Hepatocyte (in vitro differentiated cells): ENCODE data around the gene ADAMTS14. TPM values are rescaled to one million over a fixed set of nuclear protein-coding genes. Genes with fewer than 3 reads are reported as not detected.

ENCODE experiments used
- DNase-seq: peaks from one replicate; pipeline ENCODE4 v3.0.0-alpha.2; 2016; ENCODE audit warnings: low spot score
- H2AFZ ChIP-seq: fragments of 200-600 bp; sonication (generic); 2 replicates; pipeline ENCODE4 v1.6.0; 2016; ENCODE audit warnings: antibody characterized with exemption, mild to moderate bottlenecking
- H3K27ac ChIP-seq: fragments of 200-600 bp; sonication (generic); 2 replicates; pipeline ENCODE4 v1.5.1; 2016; ENCODE audit warnings: mild to moderate bottlenecking
- H3K27me3 ChIP-seq: fragments of 200-600 bp; sonication (generic); 2 replicates; pipeline ENCODE4 v1.6.1; 2016
- H3K36me3 ChIP-seq: fragments of 200-600 bp; sonication (generic); replicated peaks from 2 replicates; pipeline ENCODE4 v1.5.1; 2016; ENCODE audit warnings: low read depth; ENCODE audit not compliant: insufficient read depth
- H3K4me1 ChIP-seq: fragments of 200-600 bp; sonication (generic); 2 replicates; pipeline ENCODE4 v1.5.1; 2016; ENCODE audit warnings: mild to moderate bottlenecking, moderate library complexity; ENCODE audit not compliant: insufficient read depth
- H3K4me2 ChIP-seq: fragments of 200-600 bp; sonication (generic); 2 replicates; pipeline ENCODE4 v1.6.0; 2016
- H3K4me3 ChIP-seq: fragments of 200-600 bp; sonication (generic); 2 replicates; pipeline ENCODE4 v1.5.1; 2016; ENCODE audit warnings: mild to moderate bottlenecking
- H3K79me2 ChIP-seq: fragments of 200-600 bp; sonication (generic); 2 replicates; pipeline ENCODE4 v1.6.0; 2017; ENCODE audit warnings: mild to moderate bottlenecking
- H3K9me2 ChIP-seq: fragments of 200-600 bp; sonication (generic); replicated peaks from 2 replicates; pipeline ENCODE4 v1.6.0; 2017; ENCODE audit warnings: mild to moderate bottlenecking; ENCODE audit not compliant: insufficient read depth
- H3K9me3 ChIP-seq: fragments of 200-600 bp; sonication (generic); 2 replicates; pipeline ENCODE4 v1.5.1; 2016; ENCODE audit warnings: low read depth, mild to moderate bottlenecking
- H4K20me1 ChIP-seq: fragments of 200-600 bp; sonication (generic); 2 replicates; pipeline ENCODE4 v1.6.0; 2016; ENCODE audit warnings: mild to moderate bottlenecking; ENCODE audit not compliant: insufficient read depth, poor library complexity, severe bottlenecking
- CTCF ChIP-seq: fragments of 200-600 bp; sonication (generic); IDR thresholded peaks from 2 replicates; pipeline ENCODE4 v1.5.1; 2016; ENCODE audit warnings: antibody characterized with exemption, mild to moderate bottlenecking; ENCODE audit not compliant: poor library complexity
- EZH2 ChIP-seq: fragments of 200-600 bp; sonication (generic); IDR thresholded peaks from 2 replicates; pipeline ENCODE4 v1.6.1; 2016; ENCODE audit warnings: antibody characterized with exemption, mild to moderate bottlenecking, borderline replicate concordance
- EZH2phosphoT487 ChIP-seq: fragments of 200-600 bp; sonication (generic); IDR thresholded peaks from one replicate; pipeline ENCODE4 v1.6.1; 2018; ENCODE audit warnings: antibody characterized with exemption, mild to moderate bottlenecking, low read depth, moderate library complexity; ENCODE audit not compliant: unreplicated experiment, severe bottlenecking
- WGBS: methylation state at CpG from one replicate; pipeline ENCODE4 v1.1.6; 2016; ENCODE audit warnings: low lambda C conversion rate; ENCODE audit errors: missing lambda C conversion rate; 5-methylcytosine and 5-hydroxymethylcytosine counted together
- polyA plus RNA-seq: library from polyadenylated mRNA; unstranded; fragments of >200 nt; fragmentation: Nextera tagmentation; extraction: Ambion mirVana; gene quantifications from 2 replicates; pipeline ENCODE4 v1.2.1, GENCODE V29; 2016
- total RNA-seq: library from RNA; depleted of rRNA; stranded (reverse); fragments of >200 nt; gene quantifications from 2 replicates; pipeline ENCODE4 v1.2.3, GENCODE V29; 2014

The ADAMTS14 gene
- total and polyA plus RNA-seq, 2 experiments from 2014 or later = 0.87 to 2.1 TPM

- no peak for TF ChIP-seq EZH2
- TF ChIP-seq EZH2phosphoT487 = no peak
- no peak for TF ChIP-seq CTCF
- H3K9me2 ChIP-seq = no peaks in the 10 kb centered on the region
- 87% methylated on average over 5 of the region's 5 CpGs for WGBS
Observed at GRCh38 chr10:70784016-70784415, 111.7 kb downstream of the ADAMTS14 start.

GRCh38 chr10:70784471-70784870 is 112.2 kb downstream of the ADAMTS14 start:
- 70% methylated on average over 2 of the region's 2 CpGs for WGBS
- no peak overlapping the region for H2AFZ ChIP-seq

More at GRCh38 chr10:70784016-70784415, 111.7 kb downstream of the ADAMTS14 start:
- H4K20me1 ChIP-seq = no peaks in the 10 kb centered on the region
- no peak overlapping the region for H3K27ac ChIP-seq
- H3K27me3 ChIP-seq = no peaks in the 10 kb centered on the region
- no peak for DNase-seq
- no peak overlapping the region for H3K4me3 ChIP-seq
- no peak overlapping the region for H2AFZ ChIP-seq
- no peaks in the 10 kb centered on the region for H3K4me1 ChIP-seq
- H3K36me3 ChIP-seq = no peaks in the 10 kb centered on the region
- H3K9me3 ChIP-seq = no peaks in the 10 kb centered on the region
- H3K79me2 ChIP-seq = no peaks in the 10 kb centered on the region
- H3K4me2 ChIP-seq = no peak overlapping the region

GRCh38 chr10:70785190-70785589 is 112.9 kb downstream of the ADAMTS14 start, which contains the start of gene TBATA:
Gene TBATA, minus strand, starts transcription at chr10:70785377. Its CDS starts 1,998 bp downstream, at chr10:70783379.
- Histone ChIP-seq H3K79me2 (no peaks in the 10 kb centered on the region), H3K27ac (no peak within 1 kb of the TSS), H3K9me2 (no peaks in the 10 kb centered on the region), H3K4me2 (no peak within 1 kb of the TSS), H3K36me3 (no peaks in the 10 kb centered on the region), H4K20me1 (no peaks in the 10 kb centered on the region), H3K9me3 (no peaks in the 10 kb centered on the region), H3K4me1 (no peaks in the 10 kb centered on the region), H2AFZ (no peak within 1 kb of the TSS), H3K4me3 (no peak within 1 kb of the TSS), H3K27me3 (no peaks in the 10 kb centered on the region)
- DNase-seq = no peak
- no peak for TF ChIP-seq EZH2
- no peak for TF ChIP-seq EZH2phosphoT487
- TF ChIP-seq CTCF = no peak
- WGBS = 87% methylated on average over 4 of the region's 4 CpGs

More at GRCh38 chr10:70784471-70784870, 112.2 kb downstream of the ADAMTS14 start:
- Histone ChIP-seq H3K36me3 (no peaks in the 10 kb centered on the region), H3K4me1 (no peaks in the 10 kb centered on the region), H3K4me2 (no peak overlapping the region), H3K79me2 (no peaks in the 10 kb centered on the region), H3K27me3 (no peaks in the 10 kb centered on the region), H3K9me2 (no peaks in the 10 kb centered on the region), H3K27ac (no peak overlapping the region), H3K4me3 (no peak overlapping the region), H3K9me3 (no peaks in the 10 kb centered on the region), H4K20me1 (no peaks in the 10 kb centered on the region)
- no peak for DNase-seq
- no peak for TF ChIP-seq CTCF
- no peak for TF ChIP-seq EZH2
- no peak for TF ChIP-seq EZH2phosphoT487
